Embryonic facial prominence (tissue), 1 donor: ENCODE results near the gene GP1BB.

ENCODE experiments used
- DNase-seq: peaks from one replicate; pipeline ENCODE4 v3.0.0-alpha.2; 2016; ENCODE audit errors: extremely low spot score

GP1BB gene

GRCh38 chr22:19766511-19767426 lies 43.4 kb downstream of the GP1BB start:
- no peak for DNase-seq

GRCh38 chr22:19767427-19768341 lies 44.3 kb downstream of the GP1BB start:
- DNase-seq = no peak

- no peak for DNase-seq
Observed at GRCh38 chr22:19769393-19769715, 46.0 kb downstream of the GP1BB start.

DNA sequence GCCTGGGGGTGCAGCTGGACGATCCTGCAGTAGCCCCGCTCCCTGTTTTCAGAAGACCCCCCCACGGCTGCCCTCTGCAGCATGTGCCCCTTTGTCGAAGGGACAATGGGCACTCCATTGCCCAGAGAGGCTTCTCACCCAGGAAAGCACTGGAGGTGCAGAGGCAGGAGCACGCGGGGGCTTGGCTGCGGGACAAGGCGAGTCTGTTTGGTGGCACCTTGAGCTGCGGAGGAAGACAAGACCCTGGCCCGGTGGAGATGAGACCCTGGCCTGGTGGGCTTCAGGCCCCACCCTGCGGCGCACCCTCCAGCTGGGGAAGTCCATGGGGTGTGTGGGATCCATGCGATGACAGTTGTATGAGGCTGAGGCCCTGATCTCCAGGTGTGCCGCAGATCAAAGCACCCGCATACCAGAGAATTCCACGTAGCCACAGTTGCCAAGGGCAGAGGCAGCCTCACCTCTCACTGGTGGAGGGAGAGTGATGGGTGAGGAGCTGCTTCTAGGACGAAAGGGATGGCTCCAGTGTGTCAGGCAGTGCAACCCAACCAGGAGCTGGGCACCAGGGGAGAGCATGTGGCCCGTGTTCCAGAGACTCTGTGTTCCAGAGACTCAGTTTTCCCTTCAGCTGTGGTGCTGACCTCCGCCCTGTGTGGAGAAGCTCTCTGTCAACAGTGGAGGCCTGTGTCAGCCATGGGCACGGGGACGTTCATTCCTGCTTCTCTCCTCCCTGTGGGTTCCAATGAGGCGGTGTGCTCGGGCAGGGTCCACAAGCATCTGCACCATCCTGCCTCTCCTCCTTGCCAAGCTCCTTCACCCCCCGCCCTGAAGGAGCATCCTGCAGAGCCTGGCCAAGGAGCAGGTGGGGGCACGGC lies 47.2 kb downstream of the GP1BB start:
- no peak for DNase-seq

GRCh38 chr22:19772422-19772672 lies 49.0 kb downstream of the GP1BB start:
- no peak for DNase-seq

- DNase-seq = no peak
Observed at GRCh38 chr22:19772673-19773469, 49.5 kb downstream of the GP1BB start.

DNA sequence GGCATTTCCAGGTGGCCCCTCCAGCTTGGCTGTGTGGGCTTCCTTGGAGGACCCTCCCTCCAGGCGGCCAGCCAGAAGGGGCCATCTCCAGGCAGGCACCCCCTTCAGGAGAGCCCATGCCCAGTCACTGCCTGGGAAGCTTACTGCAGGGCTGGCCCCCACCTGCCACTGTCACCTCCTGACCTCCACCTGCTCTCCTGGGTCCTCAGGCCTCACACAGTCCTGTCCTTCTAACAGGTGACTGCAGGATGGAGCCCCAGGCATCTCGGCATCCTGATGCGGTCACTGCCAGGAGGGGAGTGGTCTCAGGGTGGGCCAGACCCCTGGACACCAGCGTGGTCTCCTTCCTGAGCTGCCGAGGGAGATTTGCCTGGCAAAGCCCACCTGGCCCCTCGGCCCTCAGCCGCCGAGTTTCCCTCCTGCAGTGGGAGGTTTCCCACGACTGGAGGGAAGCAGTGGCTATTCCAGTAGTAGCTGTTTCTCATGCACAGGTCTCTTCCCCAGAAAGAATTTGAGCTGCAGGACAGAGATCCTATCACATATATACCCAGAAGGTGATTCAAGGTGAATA lies 50.2 kb downstream of the GP1BB start:
- DNase-seq = no peak
